LNCAP (cell line): Measurements from ENCODE around the gene FANCE.

Experiments
- TF ChIP-seq, protein P1 (sequence below): fragments of 450-650 bp; IDR thresholded peaks from 2 replicates; pipeline ENCODE4 v1.5.1; 2017; ENCODE audit warnings: mild to moderate bottlenecking

Gene FANCE

GRCh38 chr6:35452183-35453090, at the start of gene FANCE:
Gene FANCE (plus strand): TSS chr6:35452338. CDS start chr6:35452546, 208 bp downstream.
- TF ChIP-seq, protein P1, sequence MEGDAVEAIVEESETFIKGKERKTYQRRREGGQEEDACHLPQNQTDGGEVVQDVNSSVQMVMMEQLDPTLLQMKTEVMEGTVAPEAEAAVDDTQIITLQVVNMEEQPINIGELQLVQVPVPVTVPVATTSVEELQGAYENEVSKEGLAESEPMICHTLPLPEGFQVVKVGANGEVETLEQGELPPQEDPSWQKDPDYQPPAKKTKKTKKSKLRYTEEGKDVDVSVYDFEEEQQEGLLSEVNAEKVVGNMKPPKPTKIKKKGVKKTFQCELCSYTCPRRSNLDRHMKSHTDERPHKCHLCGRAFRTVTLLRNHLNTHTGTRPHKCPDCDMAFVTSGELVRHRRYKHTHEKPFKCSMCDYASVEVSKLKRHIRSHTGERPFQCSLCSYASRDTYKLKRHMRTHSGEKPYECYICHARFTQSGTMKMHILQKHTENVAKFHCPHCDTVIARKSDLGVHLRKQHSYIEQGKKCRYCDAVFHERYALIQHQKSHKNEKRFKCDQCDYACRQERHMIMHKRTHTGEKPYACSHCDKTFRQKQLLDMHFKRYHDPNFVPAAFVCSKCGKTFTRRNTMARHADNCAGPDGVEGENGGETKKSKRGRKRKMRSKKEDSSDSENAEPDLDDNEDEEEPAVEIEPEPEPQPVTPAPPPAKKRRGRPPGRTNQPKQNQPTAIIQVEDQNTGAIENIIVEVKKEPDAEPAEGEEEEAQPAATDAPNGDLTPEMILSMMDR, result no peak

GRCh38 chr6:35402856-35403191, 49.3 kb upstream of the FANCE start:
- TF ChIP-seq, protein P1, result no peak

- TF ChIP-seq, protein P1, result no peak
Observed at GRCh38 chr6:35403544-35404442, 48.3 kb upstream of the FANCE start.

DNA sequence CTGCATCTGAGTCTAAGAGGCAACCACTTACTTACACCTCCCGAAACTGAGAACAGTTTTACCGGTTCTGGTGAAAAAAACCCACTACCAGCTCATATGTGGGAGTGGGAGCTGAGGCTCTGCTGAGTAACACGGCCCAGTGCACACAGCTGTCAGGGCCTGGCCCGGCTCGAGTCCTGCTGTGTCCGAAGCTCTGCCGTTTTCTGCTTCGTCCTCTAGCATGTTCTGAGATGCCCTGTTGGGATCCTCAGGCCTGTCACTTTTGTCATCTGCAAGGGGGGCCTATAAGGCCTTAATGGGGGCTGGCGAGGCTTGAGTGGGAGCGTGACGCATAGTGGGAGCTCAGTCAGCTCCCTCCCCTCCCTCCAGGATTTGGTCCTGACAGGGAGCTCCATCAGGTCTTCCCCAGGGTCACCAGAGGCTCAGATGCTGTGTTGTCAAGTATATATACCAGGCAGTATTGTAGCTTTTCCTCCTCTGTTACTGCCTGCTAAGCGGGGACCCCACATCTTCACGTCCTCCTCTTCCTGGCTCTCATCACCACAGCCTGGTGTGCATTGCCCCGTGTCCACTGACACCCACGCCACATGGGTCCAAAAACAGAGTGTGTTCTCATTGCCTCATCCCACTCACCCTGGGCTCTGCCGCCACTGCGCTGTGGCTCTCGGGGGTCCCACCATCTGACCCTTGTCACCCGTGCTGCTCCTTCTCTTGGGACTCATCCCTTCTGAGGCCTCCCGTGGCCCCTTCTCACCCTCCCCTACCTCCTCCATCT, 45.2 kb upstream of the FANCE start:
- TF ChIP-seq, protein P1, result no peak

- TF ChIP-seq, protein P1, result no peak
Observed at GRCh38 chr6:35409245-35409644, 42.9 kb upstream of the FANCE start.

GRCh38 chr6:35410131-35410530, 42.0 kb upstream of the FANCE start:
- TF ChIP-seq, protein P1, result no peak

DNA sequence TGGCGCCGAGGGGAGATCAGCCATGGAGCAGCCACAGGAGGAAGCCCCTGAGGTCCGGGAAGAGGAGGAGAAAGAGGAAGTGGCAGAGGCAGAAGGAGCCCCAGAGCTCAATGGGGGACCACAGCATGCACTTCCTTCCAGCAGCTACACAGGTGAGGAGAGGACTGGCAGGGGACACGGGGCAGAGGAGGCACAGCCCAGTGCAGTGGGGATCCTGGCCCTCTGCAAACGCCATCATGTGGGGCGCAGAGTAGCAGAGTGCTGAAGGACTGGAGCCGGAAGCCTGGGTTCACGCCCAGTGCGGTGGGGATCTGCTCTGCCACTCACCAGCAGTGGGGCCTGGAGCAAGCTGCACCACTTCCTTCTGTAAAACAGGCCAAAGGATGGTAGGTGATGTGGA, 41.1 kb upstream of the FANCE start:
- TF ChIP-seq, protein P1, result no peak
